Measurements from ENCODE around the gene SUV39H2.
"Not testable (repeated sequence)": the region's sequence is repeated elsewhere in the genome, so short reads cannot be mapped to it uniquely, and the experiment has no call there.

The SUV39H2 gene

DNA sequence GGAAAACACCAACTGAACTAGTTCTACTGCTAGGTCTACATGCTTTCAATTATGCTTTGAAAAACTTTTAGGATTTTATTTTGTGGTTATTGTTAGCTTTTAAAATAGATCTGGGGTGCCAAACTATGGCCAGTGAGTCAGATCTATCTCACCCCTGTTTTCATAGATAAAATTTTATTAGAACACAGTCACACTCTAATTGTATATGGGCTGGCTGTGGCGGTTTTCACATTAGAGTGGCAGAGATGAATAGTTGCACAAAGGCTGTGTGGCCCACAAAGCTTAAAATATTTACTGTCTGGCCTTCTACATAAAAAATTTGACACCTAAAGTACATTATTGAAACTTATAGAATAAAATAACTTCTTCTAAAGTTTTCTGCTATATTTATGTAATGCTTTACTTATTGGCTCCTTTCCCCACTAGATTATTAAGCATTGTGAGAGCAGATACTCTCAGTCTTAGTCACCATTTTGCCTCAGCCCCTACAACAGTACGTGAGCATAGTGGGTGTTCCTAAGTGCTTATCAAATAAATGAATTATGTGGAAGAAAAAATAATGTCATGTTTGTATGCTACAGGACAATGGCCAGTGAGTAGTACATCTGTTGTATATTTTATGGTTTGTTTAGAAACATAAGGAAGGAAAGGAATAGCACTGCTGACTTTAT is 5.4 kb upstream of the SUV39H2 start:
- DNase-seq (ENCODE audit: extremely low read depth in 1 of 2, low read depth in 1 of 2): no peak

GRCh38 chr10:14875941-14876340 is 2.7 kb upstream of the SUV39H2 start:
- DNase-seq (ENCODE audit: extremely low read depth in 1 of 2, low read depth in 1 of 2): no peak

GRCh38 chr10:14876764-14877163 is 1.9 kb upstream of the SUV39H2 start:
- no peak for DNase-seq (ENCODE audit: extremely low read depth in 1 of 2, low read depth in 1 of 2)

DNA sequence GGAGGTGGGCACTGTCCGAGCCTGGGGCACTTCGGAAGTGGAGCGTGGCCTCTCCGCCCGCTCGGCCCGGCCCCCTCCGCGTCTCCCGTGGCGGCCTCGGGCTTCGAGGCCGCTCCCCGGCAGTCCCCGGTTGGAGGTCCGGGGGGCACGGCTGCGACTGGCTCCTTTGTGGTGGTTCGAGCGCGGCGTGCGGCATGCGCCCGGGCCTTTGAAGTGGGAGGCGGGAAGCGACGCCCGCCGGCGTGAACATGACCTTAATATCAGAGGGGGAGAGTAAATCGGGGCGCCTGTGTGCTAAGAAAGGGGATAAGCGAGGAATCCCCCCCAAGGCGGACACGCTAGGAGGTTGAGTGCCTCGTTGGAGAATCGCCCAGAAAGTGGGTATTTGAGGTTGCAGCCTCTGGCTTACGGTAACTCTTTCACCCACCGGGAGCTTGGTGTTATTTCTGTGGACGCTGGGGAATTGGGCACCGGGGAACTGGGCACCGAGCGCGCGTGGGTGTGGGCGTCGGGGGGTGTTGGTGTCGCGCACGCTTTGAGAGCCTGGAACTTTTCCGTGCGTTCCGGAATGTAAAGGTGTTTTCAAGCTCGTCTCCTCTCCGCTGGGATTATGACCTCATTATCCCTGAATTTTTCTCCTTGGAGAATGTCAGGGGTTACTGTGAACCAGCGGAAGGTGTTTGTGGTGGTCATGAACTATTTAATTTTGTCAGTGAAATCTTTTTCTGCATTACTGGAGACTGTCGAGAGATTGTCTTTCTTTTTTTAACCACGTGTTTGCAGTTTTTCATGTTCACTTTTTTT is 660 bp downstream of the SUV39H2 start:
- no peak for DNase-seq (ENCODE audit: extremely low read depth in 1 of 2, low read depth in 1 of 2)

GRCh38 chr10:14879928-14880193 is 1.2 kb downstream of the SUV39H2 start:
- DNase-seq (ENCODE audit: extremely low read depth in 1 of 2, low read depth in 1 of 2): no peak

GRCh38 chr10:14880229-14880628 is 1.6 kb downstream of the SUV39H2 start:
- DNase-seq (ENCODE audit: extremely low read depth in 1 of 2, low read depth in 1 of 2): no peak

DNA sequence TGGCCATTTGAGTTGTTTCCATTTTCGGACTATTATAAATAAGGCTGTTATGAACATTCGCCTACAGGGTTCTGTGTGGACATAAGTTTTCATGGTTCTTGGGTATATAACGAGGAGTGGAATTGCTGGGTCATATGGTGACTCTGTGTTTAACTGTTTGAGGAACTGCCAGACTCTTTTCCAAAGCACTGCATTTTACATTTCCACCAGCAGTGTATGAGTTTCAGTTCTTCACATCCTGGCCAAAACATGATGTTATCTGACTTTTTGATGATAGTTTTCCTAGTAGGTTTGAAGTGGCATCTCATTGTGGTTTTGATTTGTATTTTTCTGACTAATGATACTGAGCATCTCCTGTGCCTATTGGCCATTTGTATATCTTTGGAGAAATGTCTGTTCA is 5.4 kb downstream of the SUV39H2 start:
- DNase-seq (ENCODE audit: extremely low read depth in 1 of 2, low read depth in 1 of 2): no peak

DNA sequence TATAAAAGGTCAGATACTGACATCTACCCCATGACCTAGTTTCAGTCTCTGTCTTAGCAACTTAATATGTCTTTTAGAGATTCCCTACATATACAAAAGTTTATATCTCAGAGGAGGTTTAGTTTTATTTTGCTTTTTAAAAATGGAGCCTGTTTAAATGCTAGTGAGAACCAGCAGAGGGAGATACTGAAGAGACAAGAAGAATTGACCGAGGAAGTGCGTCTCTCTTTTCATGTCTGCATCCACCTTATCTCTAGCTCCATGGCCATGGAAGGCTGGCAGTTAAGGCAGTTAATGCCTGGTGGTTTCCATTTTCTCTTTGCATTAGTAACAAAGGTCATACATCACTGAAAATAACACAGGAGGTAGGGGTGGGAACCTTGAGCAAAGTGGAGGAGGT is 10.7 kb downstream of the SUV39H2 start:
- no peak for DNase-seq (ENCODE audit: extremely low read depth in 1 of 2, low read depth in 1 of 2)

DNA sequence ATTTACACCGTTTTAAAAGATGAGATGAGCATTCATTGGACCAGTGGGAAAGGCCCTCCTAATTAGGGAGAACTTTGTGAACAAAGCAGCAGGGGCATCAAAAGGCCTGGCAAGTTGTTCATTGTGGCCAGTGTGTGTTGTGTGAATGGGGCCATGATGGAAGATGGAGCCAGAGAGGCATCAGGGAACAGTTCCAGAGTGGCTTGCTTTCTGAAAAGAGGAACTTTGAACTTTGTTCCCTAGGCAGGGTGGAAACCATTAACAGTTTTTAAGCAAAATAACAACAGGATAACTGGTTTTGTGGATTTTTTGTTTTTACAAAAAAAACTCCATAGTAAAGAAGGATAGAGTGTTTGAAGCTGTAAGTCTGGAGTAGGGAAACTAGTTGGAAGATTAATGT is 12.5 kb downstream of the SUV39H2 start:
- DNase-seq (ENCODE audit: extremely low read depth in 1 of 2, low read depth in 1 of 2): no peak

- DNase-seq (ENCODE audit: extremely low read depth in 1 of 2, low read depth in 1 of 2): no peak
Observed at GRCh38 chr10:14904316-14904732, 25.7 kb downstream of the SUV39H2 start.

GRCh38 chr10:14904864-14905263 is 26.2 kb downstream of the SUV39H2 start:
- no peak for DNase-seq (ENCODE audit: extremely low read depth in 1 of 2, low read depth in 1 of 2)

- DNase-seq (ENCODE audit: extremely low read depth in 1 of 2, low read depth in 1 of 2): no peak
Observed at GRCh38 chr10:14905890-14906289, 27.2 kb downstream of the SUV39H2 start.

GRCh38 chr10:14906765-14907164 is 28.1 kb downstream of the SUV39H2 start:
- no peak for DNase-seq (ENCODE audit: extremely low read depth in 1 of 2, low read depth in 1 of 2)

- not testable (repeated sequence) for DNase-seq (ENCODE audit: extremely low read depth in 1 of 2, low read depth in 1 of 2)
Observed at GRCh38 chr10:14907591-14907990, 28.9 kb downstream of the SUV39H2 start.

- no peak for DNase-seq (ENCODE audit: extremely low read depth in 1 of 2, low read depth in 1 of 2)
Observed at GRCh38 chr10:14909101-14909500, 30.4 kb downstream of the SUV39H2 start.

- DNase-seq (ENCODE audit: extremely low read depth in 1 of 2, low read depth in 1 of 2): no peak
Observed at GRCh38 chr10:14910953-14911352, 32.3 kb downstream of the SUV39H2 start.

- no peak for DNase-seq (ENCODE audit: extremely low read depth in 1 of 2, low read depth in 1 of 2)
Observed at GRCh38 chr10:14911801-14912200, 33.1 kb downstream of the SUV39H2 start.

DNA sequence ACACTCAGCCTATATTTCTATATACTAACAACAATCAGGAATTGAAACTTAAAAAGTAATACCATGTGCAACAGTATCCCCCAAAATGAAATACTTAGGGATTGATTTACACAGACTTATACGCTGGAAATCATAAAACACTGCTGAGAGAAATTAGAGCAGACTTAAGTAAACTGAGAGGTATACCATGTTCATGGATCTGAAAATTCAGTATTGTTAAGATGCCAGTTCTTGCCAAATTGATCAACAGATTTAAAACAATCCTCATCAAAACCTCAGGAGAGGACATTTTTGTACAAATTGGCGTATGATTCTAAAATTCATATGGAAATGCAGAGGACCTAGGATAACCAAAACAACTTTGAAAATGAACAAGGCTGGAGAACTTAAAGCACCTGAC is 37.9 kb downstream of the SUV39H2 start:
- DNase-seq (ENCODE audit: extremely low read depth in 1 of 2, low read depth in 1 of 2): no peak

GRCh38 chr10:14917827-14918226 is 39.2 kb downstream of the SUV39H2 start:
- DNase-seq (ENCODE audit: extremely low read depth in 1 of 2, low read depth in 1 of 2): no peak

GRCh38 chr10:14918964-14919363 is 40.3 kb downstream of the SUV39H2 start:
- no peak for DNase-seq (ENCODE audit: extremely low read depth in 1 of 2, low read depth in 1 of 2)

- DNase-seq (ENCODE audit: extremely low read depth in 1 of 2, low read depth in 1 of 2): no peak
Observed at GRCh38 chr10:14924013-14924412, 45.3 kb downstream of the SUV39H2 start.

DNA sequence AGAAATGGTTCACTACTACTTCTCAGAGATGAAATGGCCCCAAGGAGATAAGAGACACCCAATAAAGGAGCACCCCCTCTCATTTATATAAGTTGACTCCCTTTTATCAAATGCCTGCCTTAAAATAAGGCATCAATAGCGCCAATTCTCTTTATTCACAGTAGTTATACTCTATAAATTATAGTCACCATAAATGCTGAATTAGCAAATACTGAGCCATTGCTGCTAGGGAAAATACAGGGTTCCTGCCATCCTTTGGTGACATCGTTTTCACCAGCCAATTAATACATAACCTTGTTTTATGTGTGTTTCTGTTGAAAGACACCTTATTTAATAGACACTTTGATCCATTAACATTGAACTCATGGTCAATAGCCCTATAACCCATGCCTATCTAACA is 46.6 kb downstream of the SUV39H2 start:
- DNase-seq (ENCODE audit: extremely low read depth in 1 of 2, low read depth in 1 of 2): no peak

GRCh38 chr10:14926061-14926470 is 47.4 kb downstream of the SUV39H2 start:
- DNase-seq (ENCODE audit: extremely low read depth in 1 of 2, low read depth in 1 of 2): no peak
